Astrocyte (in vitro differentiated cells and primary cell): Measurements from ENCODE around the gene TMEM183A.

Source experiments
- CTCF ChIP-seq: IDR thresholded peaks from 2 replicates; pipeline ENCODE4 v1.5.1; 2011; ENCODE audit warnings: low read depth, mild to moderate bottlenecking, inconsistent platforms, low read length, moderate library complexity; ENCODE audit not compliant: insufficient read depth
- EZH2 ChIP-seq: IDR thresholded peaks from 2 replicates; pipeline ENCODE4 v1.6.1; 2012; ENCODE audit warnings: mild to moderate bottlenecking, low read length, inconsistent platforms; ENCODE audit not compliant: insufficient read depth

GRCh38 chr1:203045821-203046594 lies 38.8 kb downstream of the TMEM183A start:
- TF ChIP-seq CTCF (no peak), EZH2 (no peak)
